HL-60 (cell line): ENCODE results near the gene ATP11A.

Experiments used
- DNase-seq, 2 experiments: peaks; one replicate each; pipeline ENCODE4 v3.0.0-alpha.2; 2010 to 2020; ENCODE audit warnings: low read depth in 1 of 2, low spot score in 1 of 2
- H3K27ac ChIP-seq: fragments of 250-450 bp; sonication (Bioruptor Pico); replicated peaks from 2 replicates; pipeline ENCODE4 v1.5.1; 2020; ENCODE audit warnings: mild to moderate bottlenecking, moderate library complexity
- H3K27me3 ChIP-seq: fragments of 250-450 bp; sonication (Bioruptor Pico); 2 replicates; pipeline ENCODE4 v1.5.1; 2021; ENCODE audit warnings: mild to moderate bottlenecking, moderate library complexity; ENCODE audit not compliant: insufficient read depth, poor library complexity, severe bottlenecking
- H3K4me3 ChIP-seq: replicated peaks from 2 replicates; pipeline ENCODE4 v1.5.1; 2011; ENCODE audit warnings: mild to moderate bottlenecking, control low read depth, low read length; ENCODE audit not compliant: insufficient read depth
- CTCF ChIP-seq: IDR thresholded peaks from one replicate; pipeline ENCODE4 v1.5.1; 2011; ENCODE audit warnings: low read length, control low read depth, inconsistent platforms; ENCODE audit not compliant: insufficient read depth
- GABPA ChIP-seq: IDR thresholded peaks from 2 replicates; pipeline ENCODE4 v1.6.1; 2012; ENCODE audit warnings: low read depth
- POLR2AphosphoS5 ChIP-seq: IDR thresholded peaks from 2 replicates; pipeline ENCODE4 v1.6.1; 2012; ENCODE audit warnings: low read depth
- REST ChIP-seq: IDR thresholded peaks from 2 replicates; pipeline ENCODE4 v1.6.1; 2012; ENCODE audit warnings: low read depth; ENCODE audit not compliant: insufficient replicate concordance
- SPI1 ChIP-seq: IDR thresholded peaks from 2 replicates; pipeline ENCODE4 v1.6.1; 2012; ENCODE audit warnings: low read depth, mild to moderate bottlenecking, borderline replicate concordance

ATP11A gene

GRCh38 chr13:112695121-112695520 lies 5.3 kb downstream of the ATP11A start:
- Histone ChIP-seq H3K27me3 (no peaks in the 10 kb centered on the region), H3K27ac (no peak overlapping the region), H3K4me3 (no peak overlapping the region)
- TF ChIP-seq GABPA (no peak), SPI1 (no peak), CTCF (no peak), REST (no peak), POLR2AphosphoS5 (no peak)
- DNase-seq, result no peak

- H3K27me3 ChIP-seq, result no peaks in the 10 kb centered on the region
- TF ChIP-seq SPI1, result no peak
- TF ChIP-seq CTCF, result no peak
- no peak for TF ChIP-seq REST
- no peak for TF ChIP-seq POLR2AphosphoS5
- no peak overlapping the region for H3K4me3 ChIP-seq
- no peak for DNase-seq
- no peak overlapping the region for H3K27ac ChIP-seq
These were observed 6.4 kb downstream of the ATP11A start for GRCh38 chr13:112696001-112696868.

GRCh38 chr13:112696869-112697465 lies 7.1 kb downstream of the ATP11A start:
- no peak for DNase-seq
- no peak for TF ChIP-seq SPI1
- no peak for TF ChIP-seq REST
- no peak for TF ChIP-seq GABPA
- no peak for TF ChIP-seq CTCF
- TF ChIP-seq POLR2AphosphoS5, result no peak
- Histone ChIP-seq H3K27ac (no peak overlapping the region), H3K4me3 (no peak overlapping the region), H3K27me3 (no peaks in the 10 kb centered on the region)
